Peyer's patch (tissue), 4 donors: ENCODE measurements around the gene ZACN.

Source experiments
- CTCF ChIP-seq, 6 experiments: fragments of 450-650 bp in 4 of 6; fragments of 200-600 bp in 2 of 6; sonication (generic) in 1 of 6; IDR thresholded peaks; one replicate each; pipeline ENCODE4 v1.5.1; 2017 to 2019; ENCODE audit warnings: antibody characterized with exemption in 6 of 6, mild to moderate bottlenecking in 3 of 6, moderate library complexity in 1 of 6
- POLR2A ChIP-seq, 2 donors: fragments of 450-650 bp; IDR thresholded peaks; one replicate each; pipeline ENCODE4 v1.5.1; 2017; ENCODE audit warnings: antibody characterized with exemption in 2 of 2, mild to moderate bottlenecking in 2 of 2, moderate library complexity in 2 of 2

- TF ChIP-seq CTCF (IDR thresholded peaks at IDR 0.05) = no peak
- no peak for TF ChIP-seq POLR2A (IDR thresholded peaks at IDR 0.05)
These were observed 45.0 kb downstream of the ZACN start for GRCh38 chr17:76123749-76124581.
